SK-N-MC (cell line): Measurements from ENCODE around the gene OBSCN.

ENCODE experiments used
- EZH2 ChIP-seq: fragments of 200-600 bp; sonication (generic); IDR thresholded peaks from one replicate; pipeline ENCODE4 v1.6.1; 2017; ENCODE audit warnings: antibody characterized with exemption
- FOXP2 ChIP-seq: optimal IDR thresholded peaks from 2 replicates; pipeline ENCODE3; 2011; ENCODE audit warnings: mild to moderate bottlenecking, moderate library complexity; ENCODE audit not compliant: insufficient read depth; ENCODE audit errors: extremely low read length, control extremely low read depth
- POLR2AphosphoS5 ChIP-seq: IDR thresholded peaks from 2 replicates; pipeline ENCODE4 v1.6.1; 2012; ENCODE audit warnings: mild to moderate bottlenecking, low read depth, low read length, borderline replicate concordance

- no peak for TF ChIP-seq EZH2
- peak; percentile 62; the same call in 1 of the 2 replicates for TF ChIP-seq POLR2AphosphoS5
- peak; percentile 38 for TF ChIP-seq FOXP2
Observed at GRCh38 chr1:228275430-228276173, 67.8 kb downstream of the OBSCN start.
